ENCODE data around the gene IPO13. TPM values are rescaled to one million over a fixed set of nuclear protein-coding genes. Genes with fewer than 3 reads are reported as not detected.

IPO13 gene
- total and polyA plus RNA-seq, 10 donors, result 10.5 to 27.4 (median 19.0) TPM

GRCh38 chr1:43963890-43964289 is 17.1 kb downstream of the IPO13 start:
- intact Hi-C loops (cut with DNase I; ENCODE audit: low total_unique reads), result no loop called here
- no peak overlapping the region for H3K4me3 ChIP-seq
- peak; percentile 36 for DNase-seq
- H3K9me3 ChIP-seq, result no peaks in the 10 kb centered on the region
- no peak for TF ChIP-seq POLR2AphosphoS5 (IDR thresholded peaks at IDR 0.05)
- H3K27ac ChIP-seq, result no peak overlapping the region
- no peaks in the 10 kb centered on the region for H3K4me1 ChIP-seq
- WGBS, 5 donors, result 57 to 87% (median 64%) methylated on average over 5 of the region's 5 CpGs
- H3K27me3 ChIP-seq (replicated peaks in 1 of 7), result no peaks in the 10 kb centered on the region
- peaks cover 0 to 87% (median 21%) of the 10 kb centered on the region in 6 donors for H3K36me3 ChIP-seq

- Histone ChIP-seq H3K4me1 (peaks cover 2 to 13% (median 8%) of the 10 kb centered on the region in 6 donors), H3K9me3 (no peaks in the 10 kb centered on the region), H3K4me3 (no peak overlapping the region), H3K36me3 (peaks cover 0 to 72% (median 12%) of the 10 kb centered on the region in 6 donors), H3K27me3 (replicated peaks in 1 of 7) (no peaks in the 10 kb centered on the region), H3K27ac (no peak overlapping the region)
- DNase-seq, result no peak
- TF ChIP-seq CTCF (IDR thresholded peaks at IDR 0.05 in 8 of 11, conservative IDR thresholded peaks at IDR 0.05 in 3 of 11) (no peak), POLR2A (IDR thresholded peaks at IDR 0.05) (no peak), POLR2AphosphoS5 (IDR thresholded peaks at IDR 0.05) (no peak)
- 87 to 98% (median 91%) methylated on average over 2 to 3 of the region's 3 CpGs for WGBS, 5 donors
- intact Hi-C loops (cut with DNase I; ENCODE audit: low total_unique reads), result no loop called here
These were observed 18.6 kb downstream of the IPO13 start for GRCh38 chr1:43965316-43965715.

GRCh38 chr1:43968348-43968948 is 21.7 kb downstream of the IPO13 start:
- intact Hi-C loops (cut with DNase I; ENCODE audit: low total_unique reads), result no loop called here
- DNase-seq, result no peak
- TF ChIP-seq CTCF (IDR thresholded peaks at IDR 0.05 in 8 of 11, conservative IDR thresholded peaks at IDR 0.05 in 3 of 11) (no peak), POLR2A (IDR thresholded peaks at IDR 0.05) (no peak), POLR2AphosphoS5 (IDR thresholded peaks at IDR 0.05) (no peak)
- WGBS, 5 donors, result 90 to 94% (median 93%) methylated on average over 6 of the region's 6 CpGs
- Histone ChIP-seq H3K27ac (no peak overlapping the region), H3K27me3 (replicated peaks in 1 of 7) (no peaks in the 10 kb centered on the region), H3K9me3 (no peaks in the 10 kb centered on the region), H3K4me1 (peaks cover 9 to 30% (median 21%) of the 10 kb centered on the region in 6 donors), H3K4me3 (no peak overlapping the region), H3K36me3 (peaks cover 0 to 66% (median 12%) of the 10 kb centered on the region in 6 donors)

GRCh38 chr1:43969416-43969745 is 22.6 kb downstream of the IPO13 start:
- H3K4me3 ChIP-seq, result peak overlapping the region in 7 of 8 donors; percentile 78 to 97 (median 95)
- WGBS, 5 donors, result 54 to 67% (median 62%) methylated on average over 7 of the region's 7 CpGs
- TF ChIP-seq POLR2A (IDR thresholded peaks at IDR 0.05) (no peak), POLR2AphosphoS5 (IDR thresholded peaks at IDR 0.05) (no peak), CTCF (IDR thresholded peaks at IDR 0.05 in 8 of 11, conservative IDR thresholded peaks at IDR 0.05 in 3 of 11) (no peak)
- intact Hi-C loops (cut with DNase I; ENCODE audit: low total_unique reads), result no loop called here
- H3K27ac ChIP-seq, result peak overlapping the region in 1 of 8 donors; percentile 77
- peaks cover 0 to 57% (median 12%) of the 10 kb centered on the region in 6 donors for H3K36me3 ChIP-seq
- H3K27me3 ChIP-seq (replicated peaks in 1 of 7), result no peaks in the 10 kb centered on the region
- no peak for DNase-seq
- H3K9me3 ChIP-seq, result no peaks in the 10 kb centered on the region
- H3K4me1 ChIP-seq, result peaks cover 15 to 40% (median 28%) of the 10 kb centered on the region in 6 donors

Measured in spleen (tissue), 11 donors.